Brain microvascular endothelial cell (primary cell): ENCODE measurements around the gene BCL11A.

Experiments
- DNase-seq: peaks from one replicate; pipeline ENCODE4 v3.0.0-alpha.2; 2020
- H3K27ac ChIP-seq: fragments of 250-450 bp; sonication (Bioruptor Pico); 2 replicates; pipeline ENCODE4 v1.5.1; 2020; ENCODE audit warnings: mild to moderate bottlenecking, moderate library complexity
- H3K27me3 ChIP-seq: fragments of 250-450 bp; sonication (Bioruptor Pico); replicated peaks from 2 replicates; pipeline ENCODE4 v1.5.1; 2020; ENCODE audit warnings: mild to moderate bottlenecking
- H3K36me3 ChIP-seq: fragments of 250-450 bp; sonication (Bioruptor Pico); replicated peaks from 2 replicates; pipeline ENCODE4 v1.5.1; 2020; ENCODE audit warnings: mild to moderate bottlenecking
- H3K4me3 ChIP-seq: 2 replicates; pipeline ENCODE4 v1.5.1; 2011; ENCODE audit warnings: low read depth, mild to moderate bottlenecking, control low read depth, low read length, moderate library complexity
- CTCF ChIP-seq: IDR thresholded peaks from 2 replicates; pipeline ENCODE4 v1.5.1; 2011; ENCODE audit warnings: low read depth, mild to moderate bottlenecking, moderate library complexity, low read length, control low read depth, inconsistent platforms; ENCODE audit errors: missing control alignments
- in situ Hi-C: cut with HindIII; loops from 2 replicates; pipeline ENCODE4 v1.10.0; 2017; ENCODE audit warnings: low sequenced_read_pairs, low pct_ligation_motif_present

BCL11A gene

GRCh38 chr2:60507211-60507965, 46.1 kb downstream of the BCL11A start:
- H3K27me3 ChIP-seq: no peaks in the 10 kb centered on the region
- in situ Hi-C loops: no loop called here
- no peak overlapping the region for H3K4me3 ChIP-seq
- H3K36me3 ChIP-seq: no peaks in the 10 kb centered on the region
- no peak for TF ChIP-seq CTCF
- DNase-seq: no peak
- H3K27ac ChIP-seq: no peak overlapping the region

DNA sequence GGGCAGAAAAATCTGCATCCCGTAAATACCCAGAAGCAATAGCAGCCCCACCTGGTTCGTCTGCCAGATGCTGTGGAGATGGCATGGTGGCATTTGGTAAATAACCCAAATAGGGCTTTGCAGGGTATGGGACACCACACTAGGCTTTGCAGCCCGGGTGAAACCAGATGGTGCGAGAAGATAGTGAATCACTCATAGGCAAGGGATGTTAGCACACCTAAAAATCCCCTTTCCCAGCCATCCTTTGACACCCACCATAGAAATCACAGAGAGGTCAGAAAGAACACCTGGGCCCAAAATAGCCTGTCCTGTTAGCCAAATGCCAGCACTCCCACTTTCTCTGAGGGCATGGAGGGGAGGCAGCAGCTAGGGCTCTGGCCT, 47.6 kb downstream of the BCL11A start:
- H3K4me3 ChIP-seq: no peak overlapping the region
- DNase-seq: no peak
- H3K27me3 ChIP-seq: no peaks in the 10 kb centered on the region
- no peaks in the 10 kb centered on the region for H3K36me3 ChIP-seq
- in situ Hi-C loops: no loop called here
- no peak overlapping the region for H3K27ac ChIP-seq
- TF ChIP-seq CTCF: no peak

DNA sequence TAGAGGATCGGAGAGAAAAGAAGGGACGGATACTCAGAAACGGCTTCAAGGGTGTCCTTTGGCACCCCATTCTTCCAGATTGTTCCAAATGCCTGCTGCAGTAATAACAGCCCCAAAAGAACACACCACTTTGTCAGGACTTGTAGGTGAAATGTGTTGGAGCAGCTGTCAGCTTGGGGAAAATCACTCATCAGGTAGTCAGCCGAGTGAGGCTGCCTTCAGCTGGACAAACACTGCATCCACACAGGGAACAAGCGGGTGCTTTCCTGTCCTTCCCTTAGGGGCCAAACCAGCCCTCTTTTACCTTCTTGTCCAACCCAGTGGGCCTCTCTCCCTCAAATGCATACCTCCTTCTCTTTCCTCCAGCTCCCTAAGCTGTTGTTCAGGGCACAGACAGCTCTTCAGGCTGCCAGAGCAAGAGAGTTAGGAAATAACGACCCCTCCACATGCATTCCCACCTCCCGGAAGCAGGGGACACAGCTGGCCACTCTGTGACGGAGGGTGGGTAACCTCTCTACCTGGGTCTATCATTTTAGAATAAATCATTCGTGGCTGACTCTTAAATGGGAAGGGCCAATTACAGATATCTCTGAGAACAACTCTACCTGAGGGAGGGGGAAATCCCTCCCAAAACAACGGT, 48.1 kb downstream of the BCL11A start:
- Histone ChIP-seq H3K27me3 (no peaks in the 10 kb centered on the region), H3K27ac (no peak overlapping the region), H3K36me3 (no peaks in the 10 kb centered on the region), H3K4me3 (no peak overlapping the region)
- no peak for TF ChIP-seq CTCF
- in situ Hi-C loops: no loop called here
- DNase-seq: no peak

DNA sequence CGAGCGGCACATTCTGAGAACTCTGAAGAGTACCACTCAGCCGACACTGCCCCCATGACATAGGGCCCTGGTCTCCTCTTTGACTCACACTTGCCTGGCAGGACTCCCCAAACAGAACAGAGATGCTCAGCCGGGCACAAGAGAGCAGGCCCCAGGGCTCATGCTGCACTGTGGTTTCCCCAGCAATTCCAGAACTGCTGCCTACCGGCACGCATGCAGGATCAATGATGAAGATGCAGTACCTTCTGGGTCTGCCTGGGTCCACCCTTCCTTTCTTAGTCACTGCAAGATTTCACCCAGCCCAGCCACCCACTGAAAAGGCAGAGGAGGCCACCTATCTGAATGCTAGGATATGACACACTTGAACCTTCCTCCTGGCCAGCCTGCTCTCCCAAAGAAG, 49.4 kb downstream of the BCL11A start:
- in situ Hi-C loops: no loop called here
- TF ChIP-seq CTCF: no peak
- Histone ChIP-seq H3K4me3 (no peak overlapping the region), H3K27me3 (no peaks in the 10 kb centered on the region), H3K36me3 (no peaks in the 10 kb centered on the region), H3K27ac (no peak overlapping the region)
- DNase-seq: no peak

- no peaks in the 10 kb centered on the region for H3K27me3 ChIP-seq
- DNase-seq: no peak
- in situ Hi-C loops: no loop called here
- H3K27ac ChIP-seq: no peak overlapping the region
- H3K4me3 ChIP-seq: no peak overlapping the region
- no peak for TF ChIP-seq CTCF
- no peaks in the 10 kb centered on the region for H3K36me3 ChIP-seq
These were observed 51.3 kb downstream of the BCL11A start for GRCh38 chr2:60502144-60502543.

GRCh38 chr2:60500861-60501260, 52.6 kb downstream of the BCL11A start:
- Histone ChIP-seq H3K36me3 (no peaks in the 10 kb centered on the region), H3K4me3 (no peak overlapping the region), H3K27ac (no peak overlapping the region), H3K27me3 (no peaks in the 10 kb centered on the region)
- TF ChIP-seq CTCF: no peak
- no peak for DNase-seq
- in situ Hi-C loops: no loop called here
